ENCODE measurements around the gene NAGS.
A peak's percentile ranks its signal among the peaks of the same experiment; 100 is the strongest.
"Not testable (repeated sequence)": the region's sequence is repeated elsewhere in the genome, so short reads cannot be mapped to it uniquely, and the experiment has no call there.

NAGS gene

DNA sequence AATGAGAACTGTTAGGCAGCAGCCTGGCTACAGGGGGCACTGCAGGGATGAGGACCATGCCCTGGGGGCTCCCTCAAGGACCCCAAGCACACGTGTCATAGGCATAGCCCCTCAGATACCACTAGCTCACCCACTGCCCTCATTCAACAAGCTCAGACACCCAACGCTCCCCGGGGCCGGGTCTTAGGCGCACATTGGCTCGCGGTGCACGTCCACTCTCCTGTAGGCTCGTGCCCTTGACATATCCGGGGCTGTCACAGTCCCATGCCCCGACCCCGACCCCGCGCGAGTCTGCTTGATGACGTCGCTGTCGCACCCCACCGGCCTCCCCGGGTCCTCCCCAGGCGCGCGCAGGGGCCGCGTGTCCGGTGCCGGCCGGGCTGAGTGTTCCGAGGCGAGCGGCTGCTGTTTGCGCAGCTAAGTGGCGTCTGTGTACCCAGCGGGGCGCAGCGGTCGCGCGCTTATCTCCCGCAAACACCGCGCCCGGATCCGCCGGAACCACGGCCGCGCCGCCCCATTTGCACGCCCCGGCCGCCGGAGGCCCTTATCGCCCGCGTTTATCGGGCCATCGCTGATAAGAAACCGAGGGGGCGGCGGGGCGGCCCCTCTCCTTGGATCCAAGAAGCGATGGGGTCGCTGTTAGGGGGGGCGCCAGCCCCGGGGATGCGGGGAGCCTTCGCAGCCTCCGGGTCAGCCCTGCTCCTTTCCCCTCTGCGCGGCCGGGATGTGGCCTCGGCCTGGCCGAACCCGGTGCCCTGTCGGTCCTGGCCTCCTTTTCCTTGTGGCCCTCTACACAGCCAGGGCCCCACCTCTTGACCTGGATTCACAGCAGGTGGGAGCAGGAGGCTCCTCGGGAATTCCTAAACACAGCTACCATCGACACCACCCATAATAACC lies 20.7 kb upstream of the NAGS start:
- peak in 15 of 56 donors; percentile 2 to 66 (median 16) for DNase-seq

DNA sequence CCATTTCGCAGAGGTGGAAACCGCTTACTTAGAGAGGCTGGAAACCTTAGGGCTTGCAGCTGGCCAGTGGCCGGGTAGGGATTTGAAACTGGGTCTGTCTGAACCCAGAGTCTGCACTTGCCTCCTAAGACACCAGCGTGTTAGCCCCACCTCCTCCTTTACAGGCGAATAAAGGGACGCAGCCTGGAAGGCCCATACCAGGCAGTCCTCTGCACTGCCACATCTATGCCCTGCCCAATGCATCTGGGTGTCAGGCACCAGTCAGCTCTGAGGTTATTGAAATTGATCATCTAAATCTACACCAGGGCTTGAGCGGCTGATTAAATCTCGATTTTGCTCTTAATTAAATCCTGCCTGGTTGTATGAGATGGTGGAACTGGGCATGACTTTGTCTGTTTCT lies 19.9 kb upstream of the NAGS start:
- no peak for DNase-seq

DNA sequence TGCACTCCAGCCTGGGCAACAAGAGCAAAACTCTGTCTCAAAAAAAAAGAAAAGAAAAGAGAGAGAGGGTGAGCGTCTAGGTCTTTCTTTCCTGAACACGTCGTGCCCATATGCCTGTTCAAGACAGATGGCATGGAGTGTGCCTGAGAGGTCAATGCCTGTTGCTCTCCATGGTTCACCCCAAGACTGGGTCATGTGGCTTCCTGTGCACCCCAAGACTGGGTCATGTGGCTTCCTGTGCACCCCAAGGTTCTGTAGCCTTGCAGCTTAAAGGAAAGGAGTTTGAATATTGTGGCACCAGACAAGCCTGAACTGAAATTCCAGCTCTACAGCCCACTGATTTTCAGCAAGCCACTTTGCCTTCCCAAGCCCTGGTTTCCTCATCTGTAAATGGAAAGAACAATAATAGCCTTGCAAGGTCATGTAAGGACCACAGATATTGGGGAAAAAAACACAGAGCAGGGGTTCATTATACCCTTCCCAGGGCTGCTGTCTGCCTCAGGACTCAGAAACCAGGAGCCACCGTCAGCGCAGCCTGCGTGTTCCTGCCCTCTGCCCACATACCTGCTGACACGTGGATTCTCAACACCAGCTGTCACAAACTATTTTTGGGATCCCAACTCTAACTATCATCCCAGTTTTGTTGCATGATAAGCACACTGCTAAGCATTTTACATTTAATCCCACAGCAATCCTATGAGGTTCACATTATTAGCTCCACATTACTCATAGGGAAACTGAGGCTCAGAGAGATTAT lies 18.0 kb upstream of the NAGS start:
- DNase-seq = peak in 2 of 56 donors; percentile 1 to 2

DNA sequence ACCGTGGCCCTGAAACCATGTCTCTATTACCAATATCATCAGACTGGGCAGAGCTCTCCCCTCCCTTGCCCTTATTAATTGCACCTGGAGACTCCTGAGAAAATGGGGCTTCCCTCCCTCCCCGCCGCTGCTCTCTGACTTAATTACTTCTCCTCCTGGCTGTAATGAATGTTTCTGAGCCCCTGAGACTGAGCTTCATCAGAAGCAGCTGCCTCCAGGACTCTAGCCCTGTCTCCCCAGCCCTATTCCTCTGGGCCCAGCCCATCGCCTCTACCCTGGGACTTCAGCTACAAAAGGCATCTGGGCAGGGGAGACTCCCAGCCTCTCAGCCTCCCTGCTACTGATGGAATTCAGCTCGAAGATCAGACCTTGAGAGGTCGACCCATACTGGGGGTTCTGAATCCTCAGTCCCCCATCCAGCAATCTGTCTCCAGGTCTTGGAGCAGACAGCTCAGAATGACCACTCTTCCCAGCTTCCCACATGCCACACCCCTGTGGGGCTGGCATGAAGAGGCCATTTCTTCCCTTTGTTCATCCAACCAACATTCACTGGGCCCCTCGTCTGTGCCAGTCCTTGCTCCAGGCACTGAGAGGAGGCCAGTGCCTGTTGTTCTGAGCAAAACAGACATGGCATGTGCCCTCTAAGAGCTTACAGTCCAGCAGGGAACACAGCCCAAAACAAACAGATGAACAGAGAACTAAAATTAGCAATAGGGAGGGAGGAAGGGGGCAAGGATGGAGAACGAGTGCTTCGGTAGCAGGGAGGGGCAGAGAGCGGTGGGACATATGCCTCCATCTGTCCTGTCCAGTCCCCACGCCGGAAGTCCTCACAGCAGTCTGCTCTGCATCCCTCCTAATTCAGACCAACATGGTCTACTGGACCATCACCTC lies 17.0 kb upstream of the NAGS start:
- no peak for DNase-seq

DNA sequence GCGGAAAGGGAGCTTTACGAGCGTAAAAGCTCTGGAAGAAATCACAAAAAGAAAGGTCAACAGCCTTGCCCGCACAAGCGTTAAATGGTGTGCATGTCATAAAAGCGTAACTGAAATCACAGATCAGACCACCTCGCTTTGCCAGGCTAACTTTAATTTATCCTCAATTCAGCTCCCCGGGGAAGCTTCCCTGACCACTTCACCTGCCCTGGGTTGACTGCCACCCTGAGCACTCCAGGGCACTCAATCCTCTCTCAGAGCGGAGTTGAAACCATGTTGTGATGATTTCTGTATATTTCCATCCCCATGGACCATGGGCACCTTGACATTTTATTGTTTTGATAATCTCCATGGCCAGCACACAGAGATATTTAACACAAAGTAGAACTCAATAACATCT lies 16.1 kb upstream of the NAGS start:
- DNase-seq = no peak

DNA sequence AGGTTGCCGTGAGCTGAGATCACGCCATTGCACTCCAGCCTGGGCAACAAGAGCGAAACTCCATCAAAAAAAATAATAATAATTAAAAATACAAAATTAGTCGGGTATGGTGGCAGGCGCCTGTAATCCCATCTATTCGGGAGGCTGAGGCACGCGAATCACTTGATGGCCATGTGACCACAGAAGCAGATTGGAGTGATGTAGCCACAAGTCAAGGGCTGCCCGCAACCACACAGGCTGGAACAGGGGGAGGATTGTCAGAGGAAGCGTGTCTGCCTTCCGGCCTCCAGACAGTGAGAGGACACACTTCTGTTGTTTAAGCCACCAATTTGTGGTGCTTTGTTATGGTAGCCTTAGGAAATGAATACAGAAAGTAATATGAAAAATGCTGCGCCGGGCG lies 11.8 kb upstream of the NAGS start:
- no peak for DNase-seq

DNA sequence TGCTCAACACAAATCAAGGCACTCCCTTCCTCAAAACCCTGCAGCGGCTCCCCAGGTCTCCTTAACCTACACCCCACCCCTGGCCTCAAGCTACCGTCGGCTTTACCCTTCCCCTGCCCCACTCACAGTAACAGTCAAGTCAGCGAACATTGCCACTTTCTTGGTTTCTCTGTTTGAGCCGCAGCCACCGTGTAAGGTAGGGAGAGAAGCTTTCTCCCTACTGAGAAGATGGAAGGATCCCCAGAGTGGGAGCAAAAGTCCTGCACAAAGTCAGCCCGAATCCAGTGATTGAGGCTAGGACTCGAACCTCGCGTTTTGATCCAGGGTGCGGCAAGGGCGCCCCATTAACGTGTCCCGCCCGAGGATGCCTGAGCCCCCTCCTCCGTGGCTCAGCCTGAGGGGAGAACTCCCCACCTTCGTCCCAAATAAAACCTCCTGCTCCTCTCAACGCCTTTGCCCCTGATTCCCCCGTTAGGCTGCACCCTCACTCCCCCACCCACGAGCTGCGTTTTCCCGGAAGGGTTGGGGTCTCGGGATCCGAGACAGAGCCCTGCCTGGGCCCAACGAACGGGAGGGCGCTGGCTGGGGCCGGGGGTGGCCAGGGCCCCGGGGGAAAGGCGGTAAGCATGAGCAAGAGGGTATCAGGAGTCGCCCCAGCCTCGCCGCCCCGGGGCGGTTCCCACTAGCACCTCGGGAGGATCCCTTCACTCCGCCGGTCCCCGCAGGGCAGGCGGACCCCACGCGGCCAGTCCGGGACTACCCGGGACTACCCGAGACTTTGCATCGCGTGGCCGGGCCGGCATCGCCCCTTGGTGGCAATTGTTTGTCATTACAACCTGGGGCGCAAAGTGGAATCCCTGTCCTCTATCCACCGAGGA lies 9.9 kb upstream of the NAGS start:
- peak in 43 of 56 donors; percentile 10 to 82 (median 39) for DNase-seq

DNA sequence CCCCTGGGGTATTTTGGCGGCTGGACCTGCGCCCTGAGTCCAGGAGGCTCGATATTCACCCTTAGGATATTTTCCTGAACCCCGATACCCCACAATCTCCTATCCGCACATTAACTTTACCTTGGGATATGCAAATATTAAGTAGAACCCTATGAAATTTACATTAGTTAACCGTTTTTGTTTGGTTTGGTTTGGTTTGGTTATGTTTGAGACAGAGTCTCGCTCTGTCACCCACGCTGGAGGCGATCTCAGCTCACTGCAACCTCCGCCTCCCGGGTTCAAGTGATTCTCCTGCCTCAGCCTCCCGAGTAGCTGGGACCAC lies 9.3 kb upstream of the NAGS start:
- no peak for DNase-seq

DNA sequence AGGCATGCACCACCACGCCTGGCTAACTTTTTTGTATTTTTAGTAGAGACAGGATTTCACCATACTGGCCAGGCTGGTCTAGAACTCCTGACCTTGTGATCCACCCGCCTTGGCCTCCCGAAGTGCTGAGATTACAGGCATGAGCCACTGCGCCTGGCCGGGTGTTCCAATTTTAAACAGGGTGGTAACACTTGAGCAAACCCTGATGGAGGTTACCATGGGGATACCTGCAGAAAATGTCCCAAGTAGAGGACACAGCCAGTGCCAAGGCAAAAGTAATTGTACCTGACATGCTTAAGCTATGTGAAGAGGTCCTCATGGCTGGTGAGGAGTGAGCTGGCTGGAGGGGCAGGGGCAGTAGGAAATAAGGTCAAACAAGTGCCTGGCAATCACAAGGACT lies 7.2 kb upstream of the NAGS start:
- DNase-seq = not testable (repeated sequence)

DNA sequence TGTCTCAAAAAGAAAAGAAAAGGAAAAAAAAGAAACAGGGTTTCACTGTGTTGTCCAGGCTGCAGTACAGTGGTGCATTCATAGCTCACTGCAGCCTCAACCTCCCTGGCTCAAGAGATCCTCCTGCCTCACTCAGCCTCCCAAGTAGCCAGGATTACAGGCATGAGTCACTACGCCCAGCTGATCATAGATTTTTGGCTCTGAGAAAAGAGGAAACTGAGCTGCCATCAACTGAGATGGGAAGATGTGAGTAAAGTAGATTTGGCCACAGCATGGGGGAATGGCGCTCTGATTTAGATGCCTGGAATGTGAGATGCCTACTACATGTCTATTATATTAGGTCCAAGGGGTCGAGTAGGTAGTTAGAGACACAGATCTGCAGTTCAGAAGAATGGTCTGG lies 5.9 kb upstream of the NAGS start:
- DNase-seq = no peak

DNA sequence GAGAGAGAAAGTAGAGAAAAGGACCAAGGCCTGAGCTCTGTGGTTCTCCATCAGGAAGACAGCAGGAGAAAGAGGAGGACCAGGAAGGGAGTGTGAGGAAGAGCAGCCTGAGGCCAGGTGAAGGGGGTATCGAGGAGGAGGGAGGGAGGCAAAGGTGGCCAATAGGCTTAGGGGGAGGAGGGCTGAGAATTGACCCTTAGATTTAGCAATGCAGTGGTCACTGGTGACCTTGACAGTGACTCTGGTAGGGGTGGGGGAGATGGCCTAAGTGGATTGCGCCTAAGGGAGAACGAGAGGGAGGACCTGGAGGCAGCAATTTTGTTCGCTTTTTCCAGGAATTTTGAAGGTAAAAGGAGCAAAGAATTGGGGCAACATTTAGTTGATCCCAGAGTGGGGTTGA lies 5.4 kb upstream of the NAGS start:
- no peak for DNase-seq

DNA sequence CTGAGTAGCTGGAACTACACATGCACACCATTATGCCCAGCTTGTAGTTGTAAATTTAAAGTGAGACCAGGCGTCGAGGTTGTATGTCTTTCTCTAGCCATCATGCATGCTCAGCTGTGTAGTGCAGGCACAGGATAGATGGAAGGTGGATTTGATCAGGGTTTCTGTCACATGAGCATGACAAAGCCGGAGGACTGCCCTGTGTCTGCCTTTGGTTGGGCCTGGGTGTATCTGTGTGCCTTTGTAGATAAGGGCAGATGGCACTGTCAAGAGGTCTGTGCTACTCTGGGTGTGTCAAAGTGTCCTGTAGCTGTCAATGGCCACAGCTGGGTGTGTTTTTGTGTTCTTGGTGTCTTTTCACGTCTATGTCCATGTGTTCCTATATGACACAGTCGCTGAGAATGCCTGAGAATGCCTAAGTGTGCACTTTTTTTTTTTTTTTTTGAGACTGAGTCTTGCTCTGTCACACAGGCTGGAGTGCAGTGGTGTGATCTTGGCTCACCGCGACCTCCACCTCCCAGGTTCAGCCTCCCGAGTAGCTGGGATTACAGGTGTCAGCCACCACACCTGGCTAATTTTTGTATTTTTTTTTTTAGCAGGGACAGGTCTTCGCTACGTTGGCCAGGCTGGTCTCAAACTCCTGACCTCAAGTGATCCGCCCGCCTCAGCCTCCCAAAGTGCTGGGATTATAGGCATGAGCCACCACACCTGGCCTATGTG lies 4.1 kb upstream of the NAGS start:
- no peak for DNase-seq

DNA sequence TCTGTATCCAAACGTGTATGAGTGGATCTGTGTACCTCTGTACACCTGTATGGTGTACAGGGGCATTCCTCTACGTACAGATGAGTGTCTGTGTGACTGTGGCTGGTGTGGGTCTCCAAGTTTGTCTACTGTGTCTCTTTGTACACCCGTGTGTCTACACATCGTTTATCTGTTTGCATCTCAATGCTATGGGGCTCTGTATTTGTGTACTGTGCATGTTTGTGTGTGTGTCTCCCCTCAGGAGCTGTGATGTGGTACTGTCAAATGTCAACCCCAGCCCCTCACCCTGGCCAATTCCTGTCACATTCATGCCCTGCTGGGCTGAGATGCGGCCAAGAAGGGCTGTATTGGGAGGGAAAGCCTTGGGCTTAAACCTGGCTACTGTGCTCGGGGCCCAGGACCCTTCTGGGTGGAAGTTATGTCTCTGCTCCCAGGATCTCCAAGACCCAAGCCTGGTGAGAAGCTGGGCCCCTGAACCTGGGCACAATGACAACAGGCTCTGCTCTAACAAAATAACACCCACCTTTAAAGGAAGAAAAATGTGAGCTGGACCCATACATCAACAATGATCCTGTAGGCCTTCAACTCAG lies 3.5 kb upstream of the NAGS start:
- no peak for DNase-seq

DNA sequence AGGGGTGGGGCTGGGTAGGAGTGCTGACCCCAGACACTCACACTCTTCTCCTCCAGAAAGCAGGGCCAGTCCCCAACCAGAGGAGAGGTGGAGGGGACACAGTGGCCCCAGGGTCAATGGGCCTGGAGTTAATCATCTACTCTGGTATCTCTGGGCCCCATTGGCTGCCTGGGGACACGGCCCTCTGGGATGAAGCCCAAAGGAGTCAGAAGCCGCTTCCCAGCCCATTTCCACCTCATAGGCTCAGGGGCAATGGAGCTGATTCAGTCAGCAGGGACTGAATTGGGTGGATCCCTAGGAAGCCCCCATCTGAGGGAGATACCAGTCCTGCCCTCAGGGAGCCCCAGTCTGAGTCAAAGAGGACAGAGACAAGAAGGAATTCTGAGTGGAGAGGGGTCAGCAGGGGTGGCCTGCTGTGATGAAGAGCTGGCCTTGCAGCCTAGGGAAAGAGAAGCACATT lies 2.9 kb upstream of the NAGS start:
- DNase-seq = no peak

DNA sequence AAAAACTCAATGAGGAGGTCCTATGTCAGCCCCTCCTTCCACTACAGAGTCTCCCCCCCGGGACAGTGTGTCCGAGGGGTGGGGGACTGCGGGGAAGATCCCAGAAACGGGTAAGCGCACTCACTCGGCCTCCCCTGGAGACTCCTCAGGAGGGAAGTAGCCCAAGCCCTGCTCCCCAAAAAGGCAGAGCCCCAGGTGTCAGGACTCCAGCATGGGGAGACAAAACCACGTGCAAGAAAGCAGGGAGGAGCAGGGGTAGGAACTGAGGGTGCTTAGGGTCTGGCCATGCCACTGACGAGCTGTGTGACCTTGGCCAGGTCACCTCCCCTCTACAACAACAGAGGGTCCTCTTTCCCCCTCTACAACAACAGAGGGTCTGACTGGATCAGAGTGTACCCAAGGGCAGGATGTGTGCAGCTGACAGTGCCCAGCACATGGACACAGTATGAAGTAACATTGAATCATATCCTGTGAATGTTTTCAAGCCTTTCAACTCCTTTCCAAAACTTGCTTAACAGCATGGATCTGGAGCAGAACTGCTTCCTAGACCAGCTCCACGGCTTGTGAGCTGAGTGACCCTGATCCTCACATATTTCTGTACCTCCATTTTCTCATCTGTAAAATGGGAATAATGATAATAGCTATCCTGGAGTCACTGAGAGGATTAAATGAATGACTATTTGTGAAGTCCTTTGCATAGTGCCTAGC lies 2.1 kb upstream of the NAGS start:
- DNase-seq = no peak

DNA sequence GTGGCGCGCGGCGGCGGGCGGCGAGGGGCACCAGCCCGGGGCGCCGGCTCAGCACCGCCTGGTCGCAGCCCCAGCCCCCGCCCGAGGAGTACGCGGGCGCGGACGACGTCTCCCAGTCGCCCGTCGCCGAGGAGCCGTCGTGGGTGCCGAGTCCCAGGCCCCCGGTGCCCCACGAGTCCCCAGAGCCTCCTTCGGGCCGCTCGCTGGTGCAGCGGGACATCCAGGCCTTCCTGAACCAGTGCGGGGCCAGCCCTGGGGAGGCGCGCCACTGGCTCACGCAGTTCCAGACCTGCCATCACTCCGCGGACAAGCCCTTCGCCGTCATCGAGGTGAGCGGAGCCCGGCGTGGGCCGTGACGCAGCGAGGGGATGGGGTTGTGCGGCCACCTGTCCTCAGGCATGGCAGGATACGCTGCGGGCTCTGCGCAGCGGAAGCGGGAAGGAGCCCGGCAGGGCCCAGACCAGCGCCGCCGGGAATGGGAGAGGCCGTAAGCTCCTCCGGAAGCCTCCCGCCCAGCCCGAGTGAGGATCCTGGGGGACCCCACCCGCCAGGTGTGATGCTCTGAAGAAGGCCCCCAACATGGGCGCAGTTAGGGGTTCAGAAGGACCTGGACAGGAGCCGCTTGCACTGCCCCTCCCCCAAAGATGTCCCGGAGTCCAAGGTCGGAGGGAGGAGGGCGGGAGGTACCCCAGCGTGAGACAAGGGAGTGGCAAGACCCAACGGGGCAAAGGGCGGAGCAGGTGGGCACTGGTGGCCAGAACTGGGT lies 522 bp downstream of the NAGS start:
- DNase-seq = no peak

DNA sequence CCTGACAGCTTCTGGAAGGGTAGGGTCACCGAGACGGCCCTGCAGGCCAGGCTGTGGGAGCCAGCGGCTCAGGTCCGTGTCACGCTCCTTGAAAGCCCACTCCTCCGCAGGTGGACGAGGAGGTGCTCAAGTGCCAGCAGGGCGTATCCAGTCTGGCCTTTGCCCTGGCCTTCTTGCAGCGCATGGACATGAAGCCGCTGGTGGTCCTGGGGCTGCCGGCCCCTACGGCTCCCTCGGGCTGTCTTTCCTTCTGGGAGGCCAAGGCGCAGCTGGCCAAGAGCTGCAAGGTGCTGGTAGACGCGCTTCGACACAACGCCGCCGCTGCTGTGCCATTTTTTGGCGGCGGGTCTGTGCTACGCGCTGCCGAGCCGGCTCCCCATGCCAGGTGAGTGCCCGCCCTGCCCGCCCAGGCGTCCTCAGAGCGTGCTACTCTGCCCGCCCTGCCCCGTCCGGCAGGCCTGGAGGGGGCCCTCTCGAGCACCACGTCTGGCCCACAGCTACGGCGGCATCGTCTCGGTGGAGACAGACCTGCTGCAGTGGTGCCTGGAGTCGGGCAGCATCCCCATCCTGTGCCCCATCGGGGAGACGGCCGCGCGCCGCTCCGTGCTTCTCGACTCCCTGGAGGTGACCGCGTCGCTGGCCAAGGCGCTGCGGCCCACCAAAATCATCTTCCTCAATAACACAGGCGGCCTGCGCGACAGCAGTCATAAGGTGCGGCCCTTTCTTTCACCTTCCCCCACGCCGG lies 1.3 kb downstream of the NAGS start:
- DNase-seq = peak in 1 of 56 donors; percentile 6

DNA sequence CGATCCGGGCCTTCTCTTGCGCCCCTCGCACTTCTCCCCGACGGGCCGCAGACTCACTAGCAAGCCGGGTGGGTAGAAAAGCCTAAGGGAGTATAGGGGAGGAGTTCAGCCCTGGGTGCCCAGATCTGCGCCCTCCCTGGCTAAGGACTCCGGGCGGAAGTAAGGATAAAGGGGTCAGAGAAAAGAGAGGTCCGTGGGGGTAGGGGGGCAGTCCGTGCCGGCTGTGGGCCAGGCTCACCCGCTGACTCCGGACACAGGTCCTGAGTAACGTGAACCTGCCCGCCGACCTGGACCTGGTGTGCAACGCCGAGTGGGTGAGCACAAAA lies 1.8 kb downstream of the NAGS start:
- no peak for DNase-seq
